IPS DF 6.9 (cell line): ENCODE data around the gene TFAP2A.
A peak's percentile ranks its signal among the peaks of the same experiment; 100 is the strongest.

Source experiments
- DNase-seq: peaks from one replicate; pipeline ENCODE4 v3.0.0-alpha.2; 2013; ENCODE audit warnings: low read depth, low spot score
- H3K27ac ChIP-seq: one replicate; pipeline ENCODE4 v1.5.1; 2013; ENCODE audit warnings: low read length, control low read depth
- H3K27me3 ChIP-seq: 2 replicates; pipeline ENCODE4 v1.6.1; 2013; ENCODE audit warnings: mild to moderate bottlenecking, low read length; ENCODE audit not compliant: control insufficient read depth, insufficient read depth
- H3K36me3 ChIP-seq: 2 replicates; pipeline ENCODE4 v1.6.1; 2013; ENCODE audit warnings: low read length; ENCODE audit not compliant: control insufficient read depth, insufficient read depth
- H3K4me1 ChIP-seq: 2 replicates; pipeline ENCODE4 v1.6.1; 2013; ENCODE audit warnings: low read length; ENCODE audit not compliant: control insufficient read depth, insufficient read depth
- H3K4me3 ChIP-seq: 2 replicates; pipeline ENCODE4 v1.5.1; 2013; ENCODE audit warnings: mild to moderate bottlenecking, low read length
- H3K9me3 ChIP-seq: 2 replicates; pipeline ENCODE4 v1.6.1; 2013; ENCODE audit warnings: low read length, inconsistent platforms; ENCODE audit not compliant: control insufficient read depth, insufficient read depth
- WGBS: extraction: QIAGEN DNeasy Blood & Tissue Kit; methylation state at CpG from one replicate; pipeline ENCODE4 v1.1.7; 2013; ENCODE audit warnings: mixed read lengths, missing lambda C conversion rate; ENCODE audit not compliant: insufficient read length, insufficient coverage; 5-methylcytosine and 5-hydroxymethylcytosine counted together

Gene TFAP2A

DNA sequence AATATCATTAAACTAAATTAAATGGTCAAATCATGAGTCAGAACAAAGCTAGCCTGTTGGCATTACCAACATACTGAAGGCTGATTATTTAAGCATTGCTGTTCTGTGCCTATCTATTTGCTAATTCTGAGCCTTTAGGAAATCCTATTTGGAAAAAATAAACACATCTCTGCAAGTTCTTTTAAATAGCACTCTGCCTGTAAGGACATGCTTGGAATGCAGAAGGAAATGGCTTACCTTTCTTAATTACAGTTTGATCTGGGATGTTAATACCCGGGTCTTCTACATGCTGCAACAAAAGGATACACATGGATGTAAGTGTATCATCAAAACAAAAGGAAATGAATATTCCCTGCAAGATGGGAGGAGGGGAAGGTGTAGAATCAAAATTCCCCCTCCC lies 8.3 kb downstream of the TFAP2A start:
- no peak overlapping the region for H3K4me3 ChIP-seq
- no peak for DNase-seq
- WGBS = no CpG with 5 or more reads among the region's 1 CpG
- H3K36me3 ChIP-seq = no peaks in the 10 kb centered on the region
- H3K4me1 ChIP-seq = peaks cover 3% of the 10 kb centered on the region; the same call in 1 of the 2 replicates
- no peaks in the 10 kb centered on the region for H3K9me3 ChIP-seq
- no peak overlapping the region for H3K27ac ChIP-seq
- H3K27me3 ChIP-seq = peaks cover 51% of the 10 kb centered on the region

DNA sequence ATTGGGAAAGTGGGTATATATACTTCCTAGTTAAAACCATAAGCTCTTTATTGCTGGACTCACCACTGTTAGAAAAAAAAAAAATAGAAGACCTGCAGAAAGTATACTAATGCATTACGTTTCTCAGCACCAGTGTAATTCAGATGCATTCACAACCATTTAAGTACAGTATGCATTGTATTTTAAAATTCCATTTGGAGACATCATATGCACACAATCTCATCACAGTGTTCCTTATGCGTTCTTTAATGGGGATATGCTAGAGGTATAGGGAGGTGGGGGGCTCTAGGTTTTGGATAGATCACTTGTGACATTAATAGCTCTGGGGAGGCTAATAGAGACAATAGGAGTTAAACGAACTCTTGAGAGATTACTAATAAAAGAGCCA lies 9.4 kb downstream of the TFAP2A start:
- Histone ChIP-seq H3K27ac (no peak overlapping the region), H3K9me3 (no peaks in the 10 kb centered on the region), H3K36me3 (no peaks in the 10 kb centered on the region), H3K4me1 (peaks cover 3% of the 10 kb centered on the region; the same call in 1 of the 2 replicates), H3K4me3 (no peak overlapping the region), H3K27me3 (peaks cover 49% of the 10 kb centered on the region)
- WGBS = no CpG with 5 or more reads among the region's 3 CpGs
- no peak for DNase-seq

DNA sequence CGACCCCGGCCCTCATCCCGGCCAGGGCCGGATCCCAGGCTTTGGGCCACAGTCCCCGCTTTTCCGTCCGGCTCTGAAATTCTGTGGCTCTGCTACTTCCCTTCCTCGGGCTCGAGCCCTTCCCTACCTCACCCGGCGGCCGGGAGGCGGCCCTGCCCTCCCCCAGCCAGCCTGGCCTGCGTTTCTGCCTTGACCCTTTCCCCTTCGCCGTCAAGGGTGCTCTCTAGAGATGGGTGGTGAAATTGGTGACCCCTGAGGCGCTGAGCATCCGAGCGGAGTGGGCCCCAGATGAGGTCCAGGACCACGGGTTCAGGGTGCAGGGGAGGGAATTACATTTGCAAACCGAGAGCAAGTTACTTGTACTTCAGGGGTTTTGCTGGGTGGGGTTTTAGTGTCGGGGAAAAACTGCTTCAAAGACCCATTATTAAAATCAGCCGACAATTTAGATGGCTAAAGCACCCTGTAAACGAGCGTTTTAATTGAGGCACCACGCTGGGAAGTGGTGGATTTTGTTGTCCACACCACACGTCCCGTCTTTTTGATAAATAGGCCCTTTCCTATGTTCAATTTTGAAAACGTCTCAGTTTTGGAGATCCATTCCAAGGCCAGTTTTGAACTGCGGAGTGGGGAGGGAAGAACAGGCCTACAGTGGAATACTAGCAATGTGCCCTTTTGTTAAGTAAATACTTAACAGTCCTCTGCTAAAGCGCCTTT lies 9.9 kb downstream of the TFAP2A start:
- DNase-seq = no peak
- Histone ChIP-seq H3K27me3 (peaks cover 47% of the 10 kb centered on the region), H3K4me1 (peaks cover 4% of the 10 kb centered on the region; the same call in 1 of the 2 replicates), H3K27ac (no peak overlapping the region), H3K9me3 (no peaks in the 10 kb centered on the region), H3K4me3 (peak overlapping the region; percentile 54; the same call in 1 of the 2 replicates), H3K36me3 (no peaks in the 10 kb centered on the region)
- WGBS = no CpG with 5 or more reads among the region's 31 CpGs

DNA sequence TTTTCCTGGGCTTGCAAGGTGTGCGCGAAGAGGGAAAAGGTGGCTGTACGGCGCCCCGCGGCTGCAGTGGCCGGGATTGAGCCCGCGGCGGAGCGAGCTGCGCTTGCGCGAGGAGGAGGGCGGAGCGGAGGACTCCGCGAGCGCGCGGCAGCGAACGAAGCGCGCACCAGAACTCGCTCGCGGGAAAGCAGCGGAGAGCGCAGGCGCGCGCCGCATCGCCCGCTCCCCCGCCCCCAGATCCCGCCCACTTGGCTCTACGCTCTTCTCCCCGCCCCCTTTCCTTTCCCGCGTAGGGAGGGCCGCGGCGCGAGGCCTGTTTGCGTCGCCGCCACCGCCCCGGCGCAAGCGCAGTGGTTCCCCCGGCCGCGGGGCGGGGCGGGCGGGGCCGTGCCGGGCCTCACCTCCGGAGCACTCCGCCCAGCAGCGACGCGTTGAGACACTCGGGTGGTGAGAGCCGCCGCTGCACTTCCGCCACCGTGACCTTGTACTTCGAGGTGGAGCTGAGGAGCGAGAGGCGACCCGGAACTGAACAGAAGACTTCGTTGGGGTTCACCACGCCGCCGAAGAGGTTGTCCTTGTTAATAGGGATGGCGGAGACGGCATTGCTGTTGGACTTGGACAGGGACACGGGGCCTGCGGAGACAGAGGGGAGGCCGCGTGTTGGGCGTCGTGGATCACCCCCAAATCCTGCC lies 10.6 kb downstream of the TFAP2A start:
- Histone ChIP-seq H3K27ac (no peak overlapping the region), H3K9me3 (no peaks in the 10 kb centered on the region), H3K4me1 (peaks cover 1% of the 10 kb centered on the region; the same call in 1 of the 2 replicates), H3K27me3 (peaks cover 46% of the 10 kb centered on the region), H3K4me3 (peak overlapping the region; percentile 54; the same call in 1 of the 2 replicates), H3K36me3 (no peaks in the 10 kb centered on the region)
- peak; percentile 92 for DNase-seq
- no CpG with 5 or more reads among the region's 87 CpGs for WGBS

DNA sequence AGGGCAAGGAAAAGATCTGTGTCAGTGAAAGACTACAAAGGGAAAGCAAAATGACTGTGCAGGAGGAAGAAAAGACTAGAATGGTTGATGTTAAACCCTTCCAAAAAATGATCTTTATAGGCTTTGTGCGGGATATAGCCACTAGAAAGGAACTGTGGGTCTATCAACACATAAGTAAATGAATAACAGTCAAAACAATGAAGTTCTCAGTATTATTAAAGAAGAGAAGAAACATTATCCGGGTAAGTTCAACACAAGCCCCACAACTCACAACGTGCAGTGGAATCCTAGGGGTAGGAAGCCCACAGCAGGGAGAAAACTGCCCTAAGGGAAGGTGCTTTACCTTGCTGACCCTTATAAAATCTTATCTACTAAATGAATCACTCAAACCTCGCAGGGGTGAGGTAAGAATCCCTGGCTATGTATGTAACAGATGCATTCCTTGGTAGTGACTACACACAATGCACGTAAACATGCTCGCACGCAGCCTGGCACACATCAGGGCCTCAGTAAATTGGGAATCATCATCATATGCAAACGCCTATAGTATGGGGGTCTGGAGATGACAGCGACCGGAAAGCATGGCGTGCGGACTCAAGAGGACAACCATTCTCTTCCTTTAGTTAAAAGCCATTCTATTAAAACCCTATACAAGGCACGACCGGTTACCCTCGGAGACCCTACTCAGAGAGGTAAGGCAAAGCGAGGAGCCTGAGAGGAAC lies 11.3 kb downstream of the TFAP2A start:
- no peaks in the 10 kb centered on the region for H3K36me3 ChIP-seq
- DNase-seq = no peak
- WGBS = no CpG with 5 or more reads among the region's 16 CpGs
- H3K27ac ChIP-seq = no peak overlapping the region
- H3K9me3 ChIP-seq = no peaks in the 10 kb centered on the region
- peaks cover 1% of the 10 kb centered on the region; the same call in 1 of the 2 replicates for H3K4me1 ChIP-seq
- peaks cover 48% of the 10 kb centered on the region for H3K27me3 ChIP-seq
- H3K4me3 ChIP-seq = peak overlapping the region; percentile 10; the same call in 1 of the 2 replicates

DNA sequence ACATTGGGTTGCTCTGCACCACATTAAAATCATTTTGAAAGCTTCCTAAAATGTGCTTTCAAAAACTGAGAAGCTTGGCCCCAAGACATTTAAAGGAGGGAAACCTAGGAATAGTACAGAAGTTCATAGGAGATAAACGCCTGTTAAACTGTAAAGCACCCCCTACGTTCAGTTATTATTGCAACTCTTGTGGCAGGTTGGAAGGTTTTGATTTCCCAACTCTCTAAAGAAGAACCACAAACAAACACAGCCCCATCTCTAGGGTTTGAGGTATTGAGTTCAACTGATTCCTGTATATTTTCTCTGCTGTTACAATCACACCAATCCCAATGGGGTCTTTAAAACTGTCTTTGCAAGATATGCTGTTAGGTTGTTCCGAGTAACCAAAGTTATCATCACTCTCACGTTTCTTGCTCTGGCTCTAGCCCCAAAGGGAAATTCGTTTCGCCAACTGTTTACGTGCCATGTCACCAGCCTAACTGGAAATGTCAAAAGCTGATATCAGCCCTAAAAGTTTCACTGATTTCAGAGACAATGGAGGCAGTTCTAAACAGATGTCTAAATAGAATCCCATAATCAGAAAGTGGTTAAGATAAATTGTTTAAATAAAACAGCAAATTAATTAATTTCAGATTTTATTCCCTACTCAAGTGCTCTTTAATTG lies 12.1 kb downstream of the TFAP2A start:
- WGBS = no CpG with 5 or more reads among the region's 7 CpGs
- Histone ChIP-seq H3K4me3 (no peak overlapping the region), H3K9me3 (no peaks in the 10 kb centered on the region), H3K36me3 (no peaks in the 10 kb centered on the region), H3K27me3 (peaks cover 50% of the 10 kb centered on the region), H3K4me1 (peaks cover 4% of the 10 kb centered on the region), H3K27ac (no peak overlapping the region)
- no peak for DNase-seq

DNA sequence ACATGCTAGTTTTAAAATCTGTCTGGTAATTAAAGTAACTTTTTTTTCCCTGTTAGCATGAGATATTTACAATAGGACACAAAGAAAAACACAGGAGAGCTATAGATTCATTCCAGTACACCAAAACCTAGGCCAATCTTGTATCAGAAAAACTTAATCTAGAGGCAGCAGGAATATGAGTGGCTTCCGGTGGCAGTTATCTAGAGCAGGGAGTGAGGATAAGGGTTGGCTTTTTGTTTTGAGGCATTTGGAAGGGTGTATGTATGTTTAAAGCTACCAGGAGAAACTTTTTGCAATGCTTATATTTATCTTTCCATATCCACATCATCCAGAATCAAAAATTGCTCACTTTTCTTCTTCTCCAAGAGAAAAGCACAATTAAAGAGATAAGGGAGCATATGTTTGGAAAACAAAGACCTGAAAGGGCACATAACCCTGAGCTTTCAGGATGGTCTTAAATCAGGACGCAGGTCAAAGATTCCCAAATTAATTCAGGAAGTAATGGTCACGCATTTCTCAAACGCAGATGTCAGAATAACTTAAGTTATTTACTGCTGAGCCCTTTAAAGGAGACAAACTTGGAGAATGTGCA lies 13.1 kb downstream of the TFAP2A start:
- Histone ChIP-seq H3K4me1 (peaks cover 4% of the 10 kb centered on the region), H3K27ac (no peak overlapping the region), H3K4me3 (no peak overlapping the region), H3K9me3 (no peaks in the 10 kb centered on the region), H3K27me3 (peaks cover 46% of the 10 kb centered on the region), H3K36me3 (no peaks in the 10 kb centered on the region)
- no CpG with 5 or more reads among the region's 4 CpGs for WGBS
- no peak for DNase-seq

DNA sequence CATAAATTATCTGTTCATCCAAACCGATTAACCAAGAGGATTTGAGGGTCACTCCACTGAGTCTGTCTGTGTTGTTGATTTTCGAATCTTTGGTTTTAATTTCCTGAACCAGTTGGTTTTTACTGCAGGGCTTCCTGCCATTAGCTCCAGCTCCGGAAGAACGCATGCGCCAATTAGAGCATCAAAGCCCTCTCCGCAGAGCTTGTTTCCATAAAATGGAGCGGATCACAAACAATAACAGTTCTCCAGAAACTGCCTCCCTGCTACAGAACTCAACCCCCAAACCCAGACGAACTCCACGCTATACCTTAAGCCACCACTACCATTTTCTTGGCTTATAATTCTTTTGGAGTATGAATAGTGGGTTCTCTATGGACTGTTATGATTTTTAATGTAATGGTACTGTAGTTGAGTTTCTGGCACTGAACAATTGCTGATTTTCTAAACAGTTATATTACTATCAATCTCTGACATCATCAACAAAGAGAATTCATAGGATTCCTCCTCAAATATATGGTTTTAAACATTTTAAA lies 13.8 kb downstream of the TFAP2A start:
- no peak overlapping the region for H3K4me3 ChIP-seq
- H3K27me3 ChIP-seq = peaks cover 44% of the 10 kb centered on the region
- peaks cover 4% of the 10 kb centered on the region for H3K4me1 ChIP-seq
- no peak overlapping the region for H3K27ac ChIP-seq
- no peak for DNase-seq
- H3K36me3 ChIP-seq = no peaks in the 10 kb centered on the region
- no peaks in the 10 kb centered on the region for H3K9me3 ChIP-seq
- no CpG with 5 or more reads among the region's 9 CpGs for WGBS

DNA sequence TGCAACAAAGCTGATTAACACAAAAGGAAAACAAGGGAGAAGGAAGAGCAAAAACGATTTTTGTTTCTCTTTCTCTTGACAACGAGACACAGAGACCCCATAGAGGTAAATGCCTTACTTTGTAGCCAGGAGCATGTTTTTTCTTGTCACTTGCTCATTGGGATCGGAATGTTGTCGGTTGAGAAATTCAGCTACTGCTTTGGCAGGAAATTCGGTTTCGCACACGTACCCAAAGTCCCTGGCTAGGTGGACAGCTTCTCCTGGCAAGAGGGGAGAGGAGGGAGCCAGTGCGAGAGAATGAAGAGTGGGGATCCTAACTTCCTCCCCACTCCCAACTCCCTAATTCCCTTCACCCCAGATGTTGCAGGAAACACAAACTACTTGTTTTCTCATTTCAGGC lies 14.5 kb downstream of the TFAP2A start:
- no CpG with 5 or more reads among the region's 8 CpGs for WGBS
- Histone ChIP-seq H3K36me3 (no peaks in the 10 kb centered on the region), H3K9me3 (no peaks in the 10 kb centered on the region), H3K27ac (no peak overlapping the region), H3K4me1 (peaks cover 4% of the 10 kb centered on the region), H3K27me3 (peaks cover 48% of the 10 kb centered on the region), H3K4me3 (no peak overlapping the region)
- DNase-seq = no peak
